GM23248 (cell line): ENCODE results near the gene IL17REL. TPM values are rescaled to one million over a fixed set of nuclear protein-coding genes. Genes with fewer than 3 reads are reported as not detected.

Source experiments
- DNase-seq: peaks from one replicate; pipeline ENCODE4 v3.0.0-alpha.2; 2015
- H2AFZ ChIP-seq: fragments of 200-600 bp; sonication (generic); 2 replicates; pipeline ENCODE4 v1.6.1; 2016; ENCODE audit warnings: antibody characterized with exemption
- H3F3A ChIP-seq: fragments of 200-600 bp; sonication (generic); 2 replicates; pipeline ENCODE4 v1.6.1; 2016; ENCODE audit warnings: mild to moderate bottlenecking, antibody characterized with exemption, mixed run types; ENCODE audit not compliant: insufficient read depth
- H3K27ac ChIP-seq: fragments of 200-600 bp; sonication (generic); 2 replicates; pipeline ENCODE4 v1.5.1; 2016; ENCODE audit warnings: mild to moderate bottlenecking
- H3K27me3 ChIP-seq: fragments of 200-600 bp; sonication (generic); replicated peaks from 2 replicates; pipeline ENCODE4 v1.6.1; 2016; ENCODE audit warnings: mild to moderate bottlenecking; ENCODE audit not compliant: insufficient read depth
- H3K36me3 ChIP-seq: fragments of 200-600 bp; sonication (generic); 2 replicates; pipeline ENCODE4 v1.6.1; 2016; ENCODE audit warnings: low read depth, mild to moderate bottlenecking
- H3K4me1 ChIP-seq: fragments of 200-600 bp; sonication (generic); 2 replicates; pipeline ENCODE4 v1.6.1; 2016; ENCODE audit warnings: mild to moderate bottlenecking; ENCODE audit not compliant: insufficient read depth
- H3K4me2 ChIP-seq: fragments of 200-600 bp; sonication (generic); one replicate; pipeline ENCODE4 v1.6.1; 2016; ENCODE audit warnings: mild to moderate bottlenecking; ENCODE audit not compliant: unreplicated experiment
- H3K4me3 ChIP-seq: fragments of 200-600 bp; sonication (generic); 2 replicates; pipeline ENCODE4 v1.5.1; 2016; ENCODE audit warnings: mild to moderate bottlenecking
- H3K79me2 ChIP-seq: fragments of 200-600 bp; sonication (generic); 2 replicates; pipeline ENCODE4 v1.6.1; 2016; ENCODE audit warnings: mild to moderate bottlenecking; ENCODE audit not compliant: insufficient read depth
- H3K9ac ChIP-seq: fragments of 200-600 bp; sonication (generic); 2 replicates; pipeline ENCODE4 v1.6.1; 2016; ENCODE audit warnings: mild to moderate bottlenecking
- H3K9me2 ChIP-seq: fragments of 200-600 bp; sonication (generic); 2 replicates; pipeline ENCODE4 v1.6.1; 2016; ENCODE audit warnings: mixed run types, mild to moderate bottlenecking, moderate library complexity; ENCODE audit not compliant: insufficient read depth
- H3K9me3 ChIP-seq: fragments of 200-600 bp; sonication (generic); one replicate; pipeline ENCODE4 v1.6.1; 2017; ENCODE audit warnings: low read depth
- H4K20me1 ChIP-seq: fragments of 200-600 bp; sonication (generic); 2 replicates; pipeline ENCODE4 v1.6.0; 2016; ENCODE audit not compliant: insufficient read depth
- EZH2 ChIP-seq: fragments of 200-600 bp; sonication (generic); IDR thresholded peaks from 2 replicates; pipeline ENCODE4 v1.6.1; 2018; ENCODE audit warnings: antibody characterized with exemption, mild to moderate bottlenecking; ENCODE audit not compliant: insufficient read depth, poor library complexity, severe bottlenecking
- EZH2phosphoT487 ChIP-seq: fragments of 200-600 bp; sonication (generic); IDR thresholded peaks from 2 replicates; pipeline ENCODE4 v1.6.1; 2018; ENCODE audit warnings: antibody characterized with exemption, moderate library complexity, mild to moderate bottlenecking, low read depth; ENCODE audit not compliant: insufficient read depth
- WGBS, 2 experiments: methylation state at CpG; one replicate each; pipeline ENCODE4 v1.1.6; 2015 to 2017; ENCODE audit warnings: low lambda C conversion rate in 2 of 2, low coverage in 1 of 2; ENCODE audit errors: missing lambda C conversion rate in 2 of 2; 5-methylcytosine and 5-hydroxymethylcytosine counted together
- in situ Hi-C: fragments of 300-500 bp; cut with MboI; formaldehyde crosslinking; loops from 2 replicates; pipeline ENCODE4 v1.15.0; 2020
- polyA plus RNA-seq: library from polyadenylated mRNA; unstranded; fragments of >200 nt; fragmentation: Nextera tagmentation; extraction: Ambion mirVana; gene quantifications from 2 replicates; pipeline ENCODE4 v1.2.1, GENCODE V29; 2016
- total RNA-seq: library from RNA; depleted of rRNA; stranded (reverse); fragments of >200 nt; shearing (Covaris generic); gene quantifications from 2 replicates; pipeline ENCODE4 v1.2.3, GENCODE V29; 2014

Gene IL17REL
- total and polyA plus RNA-seq, 2 experiments from 2014 or later: not detected

- H3K36me3 ChIP-seq: no peaks in the 10 kb centered on the region
- WGBS, 2 experiments: 68 to 69% methylated on average over 23 to 24 of the region's 24 CpGs
- no peak overlapping the region for H3K4me2 ChIP-seq
- H2AFZ ChIP-seq: no peak overlapping the region
- no peak overlapping the region for H3K4me3 ChIP-seq
- DNase-seq: no peak
- peaks cover 7% of the 10 kb centered on the region for H3K27me3 ChIP-seq
- H3K9me3 ChIP-seq: no peaks in the 10 kb centered on the region
- H3K4me1 ChIP-seq: no peaks in the 10 kb centered on the region
- in situ Hi-C loops: no loop called here
- no peaks in the 10 kb centered on the region for H3K79me2 ChIP-seq
- no peaks in the 10 kb centered on the region for H4K20me1 ChIP-seq
- H3K9me2 ChIP-seq: no peaks in the 10 kb centered on the region
- no peak overlapping the region for H3K9ac ChIP-seq
- TF ChIP-seq EZH2 (no peak), EZH2phosphoT487 (no peak)
- no peak overlapping the region for H3K27ac ChIP-seq
- no peaks in the 10 kb centered on the region for H3F3A ChIP-seq
Observed at GRCh38 chr22:50035131-50035881, 22.7 kb upstream of the IL17REL start.

GRCh38 chr22:50034126-50035081 lies 21.8 kb upstream of the IL17REL start:
- H3K9me2 ChIP-seq: no peaks in the 10 kb centered on the region
- no peak overlapping the region for H3K9ac ChIP-seq
- no peak for DNase-seq
- peaks cover 7% of the 10 kb centered on the region for H3K27me3 ChIP-seq
- no peaks in the 10 kb centered on the region for H4K20me1 ChIP-seq
- TF ChIP-seq EZH2: no peak
- no peak for TF ChIP-seq EZH2phosphoT487
- no peaks in the 10 kb centered on the region for H3K79me2 ChIP-seq
- no peaks in the 10 kb centered on the region for H3K4me1 ChIP-seq
- H3K9me3 ChIP-seq: no peaks in the 10 kb centered on the region
- in situ Hi-C loops: loop anchor here (5.0 kb wide), 1 partner anchor 102 kb away; no protein-coding TSS in a partner anchor
- no peaks in the 10 kb centered on the region for H3K36me3 ChIP-seq
- no peak overlapping the region for H2AFZ ChIP-seq
- H3K4me3 ChIP-seq: no peak overlapping the region
- H3K27ac ChIP-seq: no peak overlapping the region
- H3K4me2 ChIP-seq: no peak overlapping the region
- whole genome bisulfite sequencing, 2 experiments: 47 to 51% methylated on average over 35 to 43 of the region's 43 CpGs
- no peaks in the 10 kb centered on the region for H3F3A ChIP-seq

DNA sequence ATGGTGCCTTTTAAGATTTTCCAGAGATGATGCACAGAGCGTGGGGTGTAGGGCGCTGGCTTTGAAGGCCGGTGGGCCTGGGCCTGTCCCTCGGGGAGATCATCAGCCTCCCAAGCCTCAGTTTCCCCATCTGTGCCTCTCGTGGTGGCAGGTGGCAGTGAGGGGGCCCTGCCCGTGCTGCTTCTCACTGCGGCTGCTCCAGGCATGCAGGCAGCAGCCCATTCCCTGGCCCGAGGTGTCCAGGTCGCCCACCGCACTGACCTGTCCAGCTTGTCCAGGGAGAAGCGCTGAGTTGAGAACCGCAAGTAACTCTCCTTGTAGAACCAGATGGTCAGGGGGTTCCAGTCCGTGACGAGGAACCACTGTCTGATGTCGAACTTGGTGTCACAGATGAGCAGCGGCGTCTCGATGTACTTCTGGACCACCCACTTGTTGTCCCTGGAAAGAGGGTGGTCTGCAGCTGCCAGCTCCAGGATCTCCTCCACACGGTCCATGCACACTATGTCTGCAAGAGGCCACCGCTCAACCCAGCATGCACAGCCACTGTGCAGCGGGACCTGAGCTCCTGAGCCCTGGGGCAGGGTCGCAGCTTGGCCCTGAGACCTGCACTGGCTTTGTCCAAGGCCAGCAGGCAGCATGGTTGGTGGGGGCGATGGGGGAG lies 20.5 kb upstream of the IL17REL start:
- H3K4me2 ChIP-seq: no peak overlapping the region
- H3K27ac ChIP-seq: no peak overlapping the region
- H2AFZ ChIP-seq: no peak overlapping the region
- H3K4me1 ChIP-seq: no peaks in the 10 kb centered on the region
- no peaks in the 10 kb centered on the region for H4K20me1 ChIP-seq
- 72 to 75% methylated on average over 20 to 23 of the region's 23 CpGs for WGBS, 2 experiments
- no peaks in the 10 kb centered on the region for H3K79me2 ChIP-seq
- no peak overlapping the region for H3K4me3 ChIP-seq
- no peaks in the 10 kb centered on the region for H3F3A ChIP-seq
- no peaks in the 10 kb centered on the region for H3K9me2 ChIP-seq
- no peak overlapping the region for H3K9ac ChIP-seq
- H3K27me3 ChIP-seq: peaks cover 7% of the 10 kb centered on the region
- DNase-seq: no peak
- in situ Hi-C loops: loop anchor here (5.0 kb wide), 1 partner anchor 101 kb away; no protein-coding TSS in a partner anchor
- H3K36me3 ChIP-seq: no peaks in the 10 kb centered on the region
- no peaks in the 10 kb centered on the region for H3K9me3 ChIP-seq
- TF ChIP-seq EZH2phosphoT487 (no peak), EZH2 (no peak)
